CD8-positive, alpha-beta memory T cell (primary cell): Measurements from ENCODE around the gene TMED8. TPM values are rescaled to one million over a fixed set of nuclear protein-coding genes. Genes with fewer than 3 reads are reported as not detected.

Experiments used
- CTCF ChIA-PET: fragments of 350-600 bp; sonication (Branson Sonifier 250); formaldehyde crosslinking; loops from one replicate; lab custom pipeline; 2021; ENCODE audit warnings: antibody characterized with exemption; lab: Charles Lee
- POLR2A ChIA-PET: fragments of 350-600 bp; sonication (Branson Sonifier 250); formaldehyde crosslinking; loops from one replicate; lab custom pipeline; 2021; ENCODE audit warnings: antibody characterized with exemption; lab: Charles Lee
- DNase-seq, 5 donors: peaks; one replicate each; pipeline versions ENCODE4 v3.0.0 to v3.0.0-alpha.2; 2020 to 2022; ENCODE audit warnings: mixed read lengths in 1 of 5
- H3K27ac ChIP-seq: one replicate; pipeline ENCODE4 v1.7.0; 2013; ENCODE audit warnings: low read depth, mild to moderate bottlenecking, low read length, moderate library complexity
- H3K27me3 ChIP-seq: 2 replicates; pipeline ENCODE4 v1.7.0; 2013; ENCODE audit warnings: low read length, mild to moderate bottlenecking; ENCODE audit not compliant: insufficient read depth, poor library complexity, severe bottlenecking
- H3K36me3 ChIP-seq: 2 replicates; pipeline ENCODE4 v1.7.0; 2013; ENCODE audit warnings: mild to moderate bottlenecking, low read length, moderate library complexity; ENCODE audit not compliant: insufficient read depth
- H3K4me1 ChIP-seq: 2 replicates; pipeline ENCODE4 v1.7.0; 2013; ENCODE audit warnings: mild to moderate bottlenecking, low read length, moderate library complexity; ENCODE audit not compliant: insufficient read depth
- H3K4me3 ChIP-seq: 2 replicates; pipeline ENCODE4 v1.7.0; 2013; ENCODE audit warnings: mild to moderate bottlenecking, low read length
- H3K9me3 ChIP-seq: 2 replicates; pipeline ENCODE4 v1.7.0; 2013; ENCODE audit warnings: mild to moderate bottlenecking, low read length
- H3K27ac Mint-ChIP-seq, 8 donors: one replicate each; pipeline ENCODE4 v1.8.0; 2020 to 2021; ENCODE audit warnings: mixed read lengths in 8 of 8, mild to moderate bottlenecking in 6 of 8, inconsistent platforms in 3 of 8, moderate library complexity in 3 of 8
- H3K27me3 Mint-ChIP-seq, 2 donors: one replicate each; pipeline ENCODE4 v1.8.0; 2020 to 2021; ENCODE audit warnings: mixed read lengths in 2 of 2, mild to moderate bottlenecking in 1 of 2, moderate library complexity in 1 of 2
- H3K36me3 Mint-ChIP-seq, 3 donors: one replicate each; pipeline ENCODE4 v1.8.0; 2020 to 2021; ENCODE audit warnings: mixed read lengths in 3 of 3, inconsistent platforms in 1 of 3, mild to moderate bottlenecking in 1 of 3
- H3K4me1 Mint-ChIP-seq, 3 donors: one replicate each; pipeline ENCODE4 v1.8.0; 2020 to 2021; ENCODE audit warnings: mixed read lengths in 3 of 3, inconsistent platforms in 1 of 3, mild to moderate bottlenecking in 1 of 3
- H3K4me3 Mint-ChIP-seq, 7 donors: one replicate each; pipeline ENCODE4 v1.8.0; 2020 to 2021; ENCODE audit warnings: mixed read lengths in 7 of 7, mild to moderate bottlenecking in 6 of 7, moderate library complexity in 4 of 7, inconsistent platforms in 2 of 7
- H3K9me3 Mint-ChIP-seq, 5 donors: one replicate each; pipeline ENCODE4 v1.8.0; 2020 to 2022; ENCODE audit warnings: mixed read lengths in 5 of 5, mild to moderate bottlenecking in 3 of 5, moderate library complexity in 2 of 5, inconsistent platforms in 1 of 5
- polyA plus RNA-seq: library from polyadenylated mRNA; unstranded; fragments of 300-500 nt; fragmentation: Illumina TruSeq; gene quantifications from one replicate; pipeline ENCODE4 v1.2.3, GENCODE V29; 2021
- total RNA-seq, 2 experiments: library from RNA; stranded (reverse); gene quantifications; one replicate each; pipeline ENCODE4 v1.2.3, GENCODE V29; 2021

The TMED8 gene
- total and polyA plus RNA-seq, 3 experiments from 2014 or later, result 3.2 to 22.2 (median 20.9) TPM

GRCh38 chr14:77303417-77304156, 73.3 kb downstream of the TMED8 start:
- no peaks in the 10 kb centered on the region for H3K4me1 ChIP-seq
- peaks cover 0 to 12% (median 5%) of the 10 kb centered on the region in 3 donors for H3K4me1 Mint-ChIP-seq
- peak overlapping the region in 1 of 7 donors; percentile 22 for H3K4me3 Mint-ChIP-seq
- peak overlapping the region in 5 of 8 donors; percentile 2 to 74 (median 20) for H3K27ac Mint-ChIP-seq
- H3K27me3 ChIP-seq, result no peaks in the 10 kb centered on the region
- no peaks in the 10 kb centered on the region for H3K9me3 ChIP-seq
- H3K27ac ChIP-seq, result no peak overlapping the region
- ChIA-PET CTCF (interaction anchor here (5.6 kb wide), 1 partner anchor 11 kb away, joined by 50 read pairs; no protein-coding TSS in a partner anchor), POLR2A (no interaction called here)
- H3K4me3 ChIP-seq, result no peak overlapping the region
- DNase-seq, result no peak
- H3K9me3 Mint-ChIP-seq, result no peaks in the 10 kb centered on the region
- H3K27me3 Mint-ChIP-seq, result peaks cover 0 to 1% of the 10 kb centered on the region in 2 donors
- no peaks in the 10 kb centered on the region for H3K36me3 ChIP-seq
- peaks cover 0 to 15% (median 11%) of the 10 kb centered on the region in 3 donors for H3K36me3 Mint-ChIP-seq

GRCh38 chr14:77302926-77303325, 74.0 kb downstream of the TMED8 start:
- Mint-ChIP-seq H3K27me3 (peaks cover 0 to 1% of the 10 kb centered on the region in 2 donors), H3K27ac (peak overlapping the region in 1 of 8 donors; percentile 51), H3K36me3 (peaks cover 0 to 19% (median 14%) of the 10 kb centered on the region in 3 donors), H3K9me3 (no peaks in the 10 kb centered on the region), H3K4me1 (peaks cover 0 to 12% (median 5%) of the 10 kb centered on the region in 3 donors), H3K4me3 (no peak overlapping the region)
- POLR2A ChIA-PET, result no interaction called here
- Histone ChIP-seq H3K4me3 (no peak overlapping the region), H3K9me3 (no peaks in the 10 kb centered on the region), H3K4me1 (no peaks in the 10 kb centered on the region), H3K27me3 (no peaks in the 10 kb centered on the region), H3K36me3 (no peaks in the 10 kb centered on the region), H3K27ac (no peak overlapping the region)
- DNase-seq, result no peak
- CTCF ChIA-PET, result interaction anchor here (5.6 kb wide), 1 partner anchor 11 kb away, joined by 50 read pairs; no protein-coding TSS in a partner anchor

GRCh38 chr14:77301103-77301502, 75.8 kb downstream of the TMED8 start:
- Mint-ChIP-seq H3K27me3 (no peaks in the 10 kb centered on the region), H3K27ac (no peak overlapping the region), H3K36me3 (peaks cover 0 to 26% (median 20%) of the 10 kb centered on the region in 3 donors), H3K9me3 (no peaks in the 10 kb centered on the region), H3K4me3 (no peak overlapping the region), H3K4me1 (peaks cover 0 to 12% (median 5%) of the 10 kb centered on the region in 3 donors)
- no peaks in the 10 kb centered on the region for H3K27me3 ChIP-seq
- H3K4me3 ChIP-seq, result no peak overlapping the region
- H3K4me1 ChIP-seq, result no peaks in the 10 kb centered on the region
- CTCF ChIA-PET, result interaction anchor here (5.6 kb wide), 1 partner anchor 13 kb away, joined by 50 read pairs; no protein-coding TSS in a partner anchor
- POLR2A ChIA-PET, result no interaction called here
- no peaks in the 10 kb centered on the region for H3K9me3 ChIP-seq
- DNase-seq, result peak in 4 of 5 donors; percentile 6 to 63 (median 16)
- H3K36me3 ChIP-seq, result no peaks in the 10 kb centered on the region
- H3K27ac ChIP-seq, result no peak overlapping the region

- H3K9me3 Mint-ChIP-seq, result no peaks in the 10 kb centered on the region
- POLR2A ChIA-PET, result no interaction called here
- no peaks in the 10 kb centered on the region for H3K27me3 ChIP-seq
Observed at GRCh38 chr14:77299771-77300170, 77.1 kb downstream of the TMED8 start.

GRCh38 chr14:77296906-77297305, 80.0 kb downstream of the TMED8 start:
- Histone ChIP-seq H3K4me3 (no peak overlapping the region), H3K9me3 (no peaks in the 10 kb centered on the region), H3K4me1 (no peaks in the 10 kb centered on the region), H3K27ac (no peak overlapping the region), H3K36me3 (no peaks in the 10 kb centered on the region), H3K27me3 (no peaks in the 10 kb centered on the region)
- Mint-ChIP-seq H3K9me3 (no peaks in the 10 kb centered on the region), H3K27me3 (peaks cover 0 to 2% of the 10 kb centered on the region in 2 donors), H3K4me3 (no peak overlapping the region), H3K4me1 (no peaks in the 10 kb centered on the region), H3K36me3 (peaks cover 3 to 26% (median 26%) of the 10 kb centered on the region in 3 donors), H3K27ac (no peak overlapping the region)
- POLR2A ChIA-PET, result no interaction called here
- CTCF ChIA-PET, result no interaction called here
- DNase-seq, result no peak

More at GRCh38 chr14:77299771-77300170, 77.1 kb downstream of the TMED8 start:
- CTCF ChIA-PET, result interaction anchor here (1.9 kb wide), 1 partner anchor 10 kb away, joined by 5 read pairs; no protein-coding TSS in a partner anchor
- Mint-ChIP-seq H3K36me3 (peaks cover 0 to 30% (median 26%) of the 10 kb centered on the region in 3 donors), H3K27me3 (peaks cover 0 to 2% of the 10 kb centered on the region in 2 donors), H3K27ac (no peak overlapping the region), H3K4me1 (peaks cover 0 to 12% (median 5%) of the 10 kb centered on the region in 3 donors), H3K4me3 (peak overlapping the region in 1 of 7 donors; percentile 27)
- Histone ChIP-seq H3K36me3 (no peaks in the 10 kb centered on the region), H3K9me3 (no peaks in the 10 kb centered on the region), H3K4me1 (no peaks in the 10 kb centered on the region), H3K4me3 (no peak overlapping the region), H3K27ac (no peak overlapping the region)
- no peak for DNase-seq

GRCh38 chr14:77296155-77296554, 80.7 kb downstream of the TMED8 start:
- Mint-ChIP-seq H3K27ac (no peak overlapping the region), H3K9me3 (no peaks in the 10 kb centered on the region), H3K4me1 (no peaks in the 10 kb centered on the region), H3K27me3 (peaks cover 0 to 2% of the 10 kb centered on the region in 2 donors), H3K4me3 (no peak overlapping the region), H3K36me3 (peaks cover 3 to 26% (median 26%) of the 10 kb centered on the region in 3 donors)
- Histone ChIP-seq H3K27me3 (no peaks in the 10 kb centered on the region), H3K4me1 (no peaks in the 10 kb centered on the region), H3K9me3 (no peaks in the 10 kb centered on the region), H3K36me3 (no peaks in the 10 kb centered on the region), H3K4me3 (no peak overlapping the region), H3K27ac (no peak overlapping the region)
- CTCF ChIA-PET, result no interaction called here
- DNase-seq, result no peak
- POLR2A ChIA-PET, result no interaction called here

GRCh38 chr14:77290705-77291104, 86.2 kb downstream of the TMED8 start:
- H3K27ac ChIP-seq, result no peak overlapping the region
- H3K27me3 ChIP-seq, result no peaks in the 10 kb centered on the region
- Mint-ChIP-seq H3K27me3 (no peaks in the 10 kb centered on the region), H3K4me3 (no peak overlapping the region), H3K36me3 (peaks cover 6 to 25% (median 20%) of the 10 kb centered on the region in 3 donors), H3K9me3 (no peaks in the 10 kb centered on the region), H3K4me1 (no peaks in the 10 kb centered on the region), H3K27ac (no peak overlapping the region)
- no peak for DNase-seq
- H3K36me3 ChIP-seq, result no peaks in the 10 kb centered on the region
- H3K9me3 ChIP-seq, result no peaks in the 10 kb centered on the region
- H3K4me1 ChIP-seq, result no peaks in the 10 kb centered on the region
- no peak overlapping the region for H3K4me3 ChIP-seq
- ChIA-PET POLR2A (no interaction called here), CTCF (interaction anchor here (1.5 kb wide), 1 partner anchor 9 kb away, joined by 5 read pairs; no protein-coding TSS in a partner anchor)

GRCh38 chr14:77286576-77286975, 90.3 kb downstream of the TMED8 start:
- DNase-seq, result no peak
- CTCF ChIA-PET, result no interaction called here
- H3K4me1 Mint-ChIP-seq, result no peaks in the 10 kb centered on the region

More at GRCh38 chr14:77286576-77286975, 90.3 kb downstream of the TMED8 start:
- H3K4me3 Mint-ChIP-seq, result no peak overlapping the region
- Histone ChIP-seq H3K27ac (no peak overlapping the region), H3K4me1 (no peaks in the 10 kb centered on the region), H3K4me3 (no peak overlapping the region), H3K36me3 (no peaks in the 10 kb centered on the region), H3K9me3 (no peaks in the 10 kb centered on the region), H3K27me3 (no peaks in the 10 kb centered on the region)
- POLR2A ChIA-PET, result no interaction called here
- H3K9me3 Mint-ChIP-seq, result no peaks in the 10 kb centered on the region
- H3K27me3 Mint-ChIP-seq, result no peaks in the 10 kb centered on the region
- peak overlapping the region in 1 of 8 donors; percentile 7 for H3K27ac Mint-ChIP-seq
- H3K36me3 Mint-ChIP-seq, result peaks cover 18 to 47% (median 24%) of the 10 kb centered on the region in 3 donors
